Mesothelial cell of epicardium (in vitro differentiated cells): ENCODE results near the gene TTLL11. TPM values are rescaled to one million over a fixed set of nuclear protein-coding genes. Genes with fewer than 3 reads are reported as not detected.

Experiments used
- DNase-seq, 2 experiments: peaks; one replicate each; pipeline ENCODE4 v3.0.0; 2021; ENCODE audit warnings: low spot score in 2 of 2; ENCODE audit not compliant: unreplicated experiment in 2 of 2
- H3K27ac Mint-ChIP-seq: 2 replicates; pipeline ENCODE4 v1.8.0; 2021; ENCODE audit warnings: mixed read lengths
- H3K27me3 Mint-ChIP-seq: 2 replicates; pipeline ENCODE4 v1.8.0; 2021; ENCODE audit warnings: low read depth, mixed read lengths
- H3K36me3 Mint-ChIP-seq: 2 replicates; pipeline ENCODE4 v1.8.0; 2021; ENCODE audit warnings: mixed read lengths
- H3K4me1 Mint-ChIP-seq: 2 replicates; pipeline ENCODE4 v1.8.0; 2021; ENCODE audit warnings: mixed read lengths
- H3K4me3 Mint-ChIP-seq: 2 replicates; pipeline ENCODE4 v1.8.0; 2021; ENCODE audit warnings: mild to moderate bottlenecking, moderate library complexity, mixed read lengths
- H3K9me3 Mint-ChIP-seq: 2 replicates; pipeline ENCODE4 v1.8.0; 2021; ENCODE audit warnings: mixed read lengths
- CTCF ChIP-seq: fragments of 200-600 bp; sonication (generic); IDR thresholded peaks from one replicate; pipeline ENCODE4 v1.5.0; 2021; ENCODE audit warnings: antibody characterized with exemption; ENCODE audit not compliant: unreplicated experiment
- total RNA-seq: library from RNA; stranded (reverse); gene quantifications from 3 replicates; pipeline ENCODE4 v1.2.1, GENCODE V29; 2021

Gene TTLL11
- total RNA-seq, 1 donor from 2014 or later: 4.8 TPM

- Mint-ChIP-seq H3K4me1 (no peaks in the 10 kb centered on the region), H3K36me3 (no peaks in the 10 kb centered on the region), H3K27ac (no peak overlapping the region), H3K4me3 (no peak overlapping the region), H3K27me3 (peaks cover 13% of the 10 kb centered on the region), H3K9me3 (no peaks in the 10 kb centered on the region)
- DNase-seq: no peak
- no peak for TF ChIP-seq CTCF
Observed at GRCh38 chr9:121945849-121946248, 147.3 kb downstream of the TTLL11 start.

GRCh38 chr9:121945281-121945680 lies 147.8 kb downstream of the TTLL11 start:
- Mint-ChIP-seq H3K4me3 (no peak overlapping the region), H3K9me3 (no peaks in the 10 kb centered on the region), H3K27ac (no peak overlapping the region), H3K36me3 (no peaks in the 10 kb centered on the region), H3K4me1 (no peaks in the 10 kb centered on the region), H3K27me3 (peaks cover 13% of the 10 kb centered on the region)
- TF ChIP-seq CTCF: no peak
- DNase-seq: no peak

GRCh38 chr9:121944711-121945191 lies 148.4 kb downstream of the TTLL11 start:
- no peak overlapping the region for H3K4me3 Mint-ChIP-seq
- no peak for DNase-seq
- TF ChIP-seq CTCF: no peak
- no peak overlapping the region for H3K27ac Mint-ChIP-seq
- H3K9me3 Mint-ChIP-seq: no peaks in the 10 kb centered on the region
- no peaks in the 10 kb centered on the region for H3K36me3 Mint-ChIP-seq
- H3K4me1 Mint-ChIP-seq: no peaks in the 10 kb centered on the region
- H3K27me3 Mint-ChIP-seq: peaks cover 9% of the 10 kb centered on the region

- H3K4me3 Mint-ChIP-seq: no peak overlapping the region
- H3K27ac Mint-ChIP-seq: no peak overlapping the region
- no peaks in the 10 kb centered on the region for H3K36me3 Mint-ChIP-seq
- H3K27me3 Mint-ChIP-seq: peaks cover 13% of the 10 kb centered on the region
- no peaks in the 10 kb centered on the region for H3K9me3 Mint-ChIP-seq
- no peak for DNase-seq
- no peaks in the 10 kb centered on the region for H3K4me1 Mint-ChIP-seq
- no peak for TF ChIP-seq CTCF
Observed at GRCh38 chr9:121943463-121943862, 149.6 kb downstream of the TTLL11 start.

GRCh38 chr9:121942866-121943382 lies 150.2 kb downstream of the TTLL11 start:
- TF ChIP-seq CTCF: no peak
- Mint-ChIP-seq H3K27ac (no peak overlapping the region), H3K27me3 (peaks cover 12% of the 10 kb centered on the region), H3K9me3 (no peaks in the 10 kb centered on the region), H3K4me1 (no peaks in the 10 kb centered on the region), H3K4me3 (no peak overlapping the region), H3K36me3 (no peaks in the 10 kb centered on the region)
- DNase-seq: no peak

GRCh38 chr9:121942313-121942712 lies 150.8 kb downstream of the TTLL11 start:
- DNase-seq: no peak
- Mint-ChIP-seq H3K27me3 (peaks cover 9% of the 10 kb centered on the region), H3K4me1 (no peaks in the 10 kb centered on the region), H3K27ac (no peak overlapping the region), H3K36me3 (no peaks in the 10 kb centered on the region), H3K4me3 (no peak overlapping the region), H3K9me3 (no peaks in the 10 kb centered on the region)
- no peak for TF ChIP-seq CTCF
